ENCODE results near the gene OPHN1. TPM values are rescaled to one million over a fixed set of nuclear protein-coding genes. Genes with fewer than 3 reads are reported as not detected.

The OPHN1 gene
- total and polyA plus RNA-seq, 2 donors (not counting 1 experiment from before 2014, with no cell fraction given): 2.9 to 8.3 TPM

DNA sequence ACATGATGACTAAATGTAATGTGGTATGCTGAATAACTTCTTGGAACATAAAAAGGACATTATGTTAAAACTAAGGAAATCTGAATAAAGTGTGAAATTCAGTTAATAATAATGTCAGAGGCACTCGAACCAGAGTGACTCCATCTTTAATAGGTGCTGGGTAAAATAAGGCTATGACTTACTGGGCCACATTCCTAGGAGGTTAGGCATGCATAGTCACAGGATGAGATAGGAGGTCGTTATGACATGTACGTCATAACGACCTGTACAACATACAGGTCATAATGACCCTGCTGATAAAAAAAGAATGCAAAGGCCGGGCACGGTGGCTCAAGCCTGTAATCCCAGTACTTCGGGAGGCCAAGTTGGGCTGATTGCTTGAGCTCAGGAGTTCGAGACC lies 28.9 kb upstream of the OPHN1 start:
- no peaks in the 10 kb centered on the region for H4K20me1 ChIP-seq (ENCODE audit: control insufficient read depth, extremely low read depth, insufficient read depth, low read length)
- H3K36me3 ChIP-seq (ENCODE audit: control insufficient read depth, insufficient read depth, low read length): no peaks in the 10 kb centered on the region
- no peak overlapping the region for H2AFZ ChIP-seq (ENCODE audit: low read length)
- H3K4me3 ChIP-seq (replicated peaks in 1 of 4; ENCODE audit: control extremely low read depth in 1 of 4, insufficient read depth in 1 of 4, low read depth in 3 of 4, low read length in 4 of 4): no peak overlapping the region
- DNase-seq (ENCODE audit: low read depth in 2 of 2): peak in 1 of 2 donors; percentile 66
- TF ChIP-seq, protein P1, sequence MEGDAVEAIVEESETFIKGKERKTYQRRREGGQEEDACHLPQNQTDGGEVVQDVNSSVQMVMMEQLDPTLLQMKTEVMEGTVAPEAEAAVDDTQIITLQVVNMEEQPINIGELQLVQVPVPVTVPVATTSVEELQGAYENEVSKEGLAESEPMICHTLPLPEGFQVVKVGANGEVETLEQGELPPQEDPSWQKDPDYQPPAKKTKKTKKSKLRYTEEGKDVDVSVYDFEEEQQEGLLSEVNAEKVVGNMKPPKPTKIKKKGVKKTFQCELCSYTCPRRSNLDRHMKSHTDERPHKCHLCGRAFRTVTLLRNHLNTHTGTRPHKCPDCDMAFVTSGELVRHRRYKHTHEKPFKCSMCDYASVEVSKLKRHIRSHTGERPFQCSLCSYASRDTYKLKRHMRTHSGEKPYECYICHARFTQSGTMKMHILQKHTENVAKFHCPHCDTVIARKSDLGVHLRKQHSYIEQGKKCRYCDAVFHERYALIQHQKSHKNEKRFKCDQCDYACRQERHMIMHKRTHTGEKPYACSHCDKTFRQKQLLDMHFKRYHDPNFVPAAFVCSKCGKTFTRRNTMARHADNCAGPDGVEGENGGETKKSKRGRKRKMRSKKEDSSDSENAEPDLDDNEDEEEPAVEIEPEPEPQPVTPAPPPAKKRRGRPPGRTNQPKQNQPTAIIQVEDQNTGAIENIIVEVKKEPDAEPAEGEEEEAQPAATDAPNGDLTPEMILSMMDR (conservative IDR thresholded peaks at IDR 0.05 in 1 of 2, IDR thresholded peaks at IDR 0.05 in 1 of 2; ENCODE audit: low read depth in 1 of 2, low read length in 2 of 2): no peak
- no peak for TF ChIP-seq EZH2 (IDR thresholded peaks at IDR 0.05; ENCODE audit: low read length, missing control alignments)
- H3K79me2 ChIP-seq (ENCODE audit: control insufficient read depth, insufficient read depth, low read length): no peaks in the 10 kb centered on the region
- H3K4me1 ChIP-seq (ENCODE audit: control insufficient read depth, extremely low read depth, insufficient read depth, low read length): peaks cover 2% of the 10 kb centered on the region
- H3K4me2 ChIP-seq (ENCODE audit: extremely low read depth, insufficient read depth, low read length): no peak overlapping the region
- no peak overlapping the region for H3K9ac ChIP-seq (ENCODE audit: insufficient read depth, low read length)
- H3K9me3 ChIP-seq (ENCODE audit: control insufficient read depth, insufficient read depth, low read depth, low read length): no peaks in the 10 kb centered on the region
- no peak overlapping the region for H3K27ac ChIP-seq (ENCODE audit: insufficient read depth, low read length)
- no peaks in the 10 kb centered on the region for H3K27me3 ChIP-seq (ENCODE audit: control insufficient read depth, insufficient read depth, low read length)

DNA sequence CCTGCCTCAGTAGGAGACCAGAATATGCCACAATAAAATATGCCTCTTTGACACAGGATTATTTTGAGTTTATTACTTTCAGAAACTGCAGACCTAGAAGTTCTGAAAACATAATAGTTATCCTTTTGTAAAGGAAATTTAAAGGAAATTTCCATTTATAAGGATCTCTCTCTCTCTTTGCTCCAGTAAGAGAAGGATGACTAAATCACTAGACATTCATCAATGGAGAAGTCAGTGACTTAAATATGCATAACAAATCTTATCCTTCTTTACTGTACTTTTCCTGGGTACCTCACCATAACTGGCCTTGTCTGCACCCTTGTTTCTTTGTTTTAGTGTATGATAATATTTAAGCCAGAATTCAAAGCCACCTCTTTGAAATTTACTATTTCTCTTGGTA lies 28.3 kb upstream of the OPHN1 start:
- peak in 1 of 2 donors; percentile 13 for DNase-seq (ENCODE audit: low read depth in 2 of 2)
- Histone ChIP-seq H3K9ac (ENCODE audit: insufficient read depth, low read length) (no peak overlapping the region), H4K20me1 (ENCODE audit: control insufficient read depth, extremely low read depth, insufficient read depth, low read length) (no peaks in the 10 kb centered on the region), H3K4me1 (ENCODE audit: control insufficient read depth, extremely low read depth, insufficient read depth, low read length) (peaks cover 2% of the 10 kb centered on the region), H3K4me2 (ENCODE audit: extremely low read depth, insufficient read depth, low read length) (no peak overlapping the region), H3K36me3 (ENCODE audit: control insufficient read depth, insufficient read depth, low read length) (no peaks in the 10 kb centered on the region), H3K27ac (ENCODE audit: insufficient read depth, low read length) (no peak overlapping the region), H3K4me3 (replicated peaks in 1 of 4; ENCODE audit: control extremely low read depth in 1 of 4, insufficient read depth in 1 of 4, low read depth in 3 of 4, low read length in 4 of 4) (no peak overlapping the region), H2AFZ (ENCODE audit: low read length) (no peak overlapping the region), H3K9me3 (ENCODE audit: control insufficient read depth, insufficient read depth, low read depth, low read length) (no peaks in the 10 kb centered on the region), H3K27me3 (ENCODE audit: control insufficient read depth, insufficient read depth, low read length) (no peaks in the 10 kb centered on the region), H3K79me2 (ENCODE audit: control insufficient read depth, insufficient read depth, low read length) (no peaks in the 10 kb centered on the region)
- no peak for TF ChIP-seq EZH2 (IDR thresholded peaks at IDR 0.05; ENCODE audit: low read length, missing control alignments)
- TF ChIP-seq, protein P1 (conservative IDR thresholded peaks at IDR 0.05 in 1 of 2, IDR thresholded peaks at IDR 0.05 in 1 of 2; ENCODE audit: low read depth in 1 of 2, low read length in 2 of 2): no peak

DNA sequence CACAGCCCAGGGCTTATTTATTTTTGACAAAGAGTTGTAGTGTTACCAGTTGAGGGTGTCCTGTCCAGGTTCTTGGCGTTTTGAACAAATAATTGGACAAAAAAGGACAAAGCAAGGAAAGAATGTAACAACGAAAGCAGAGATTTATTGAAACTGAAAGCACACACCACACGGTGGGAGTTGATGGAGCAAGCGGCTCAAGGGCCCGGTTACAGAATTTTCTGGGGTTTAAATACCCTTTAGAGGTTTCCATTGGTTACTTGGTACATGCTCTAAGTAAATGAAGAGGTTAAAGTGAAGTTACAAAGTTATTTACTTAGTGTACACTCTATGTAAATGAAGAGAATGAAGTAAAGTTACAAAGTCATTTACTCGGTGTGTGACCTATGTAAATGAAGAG lies 27.8 kb upstream of the OPHN1 start:
- TF ChIP-seq, protein P1 (conservative IDR thresholded peaks at IDR 0.05 in 1 of 2, IDR thresholded peaks at IDR 0.05 in 1 of 2; ENCODE audit: low read depth in 1 of 2, low read length in 2 of 2): no peak
- TF ChIP-seq EZH2 (IDR thresholded peaks at IDR 0.05; ENCODE audit: low read length, missing control alignments): no peak
- H3K27ac ChIP-seq (ENCODE audit: insufficient read depth, low read length): no peak overlapping the region
- H3K9me3 ChIP-seq (ENCODE audit: control insufficient read depth, insufficient read depth, low read depth, low read length): no peaks in the 10 kb centered on the region
- no peak overlapping the region for H3K4me3 ChIP-seq (replicated peaks in 1 of 4; ENCODE audit: control extremely low read depth in 1 of 4, insufficient read depth in 1 of 4, low read depth in 3 of 4, low read length in 4 of 4)
- H3K4me1 ChIP-seq (ENCODE audit: control insufficient read depth, extremely low read depth, insufficient read depth, low read length): peaks cover 2% of the 10 kb centered on the region
- no peaks in the 10 kb centered on the region for H3K79me2 ChIP-seq (ENCODE audit: control insufficient read depth, insufficient read depth, low read length)
- no peak overlapping the region for H2AFZ ChIP-seq (ENCODE audit: low read length)
- H3K4me2 ChIP-seq (ENCODE audit: extremely low read depth, insufficient read depth, low read length): no peak overlapping the region
- DNase-seq (ENCODE audit: low read depth in 2 of 2): no peak
- H3K27me3 ChIP-seq (ENCODE audit: control insufficient read depth, insufficient read depth, low read length): no peaks in the 10 kb centered on the region
- no peaks in the 10 kb centered on the region for H3K36me3 ChIP-seq (ENCODE audit: control insufficient read depth, insufficient read depth, low read length)
- no peaks in the 10 kb centered on the region for H4K20me1 ChIP-seq (ENCODE audit: control insufficient read depth, extremely low read depth, insufficient read depth, low read length)
- H3K9ac ChIP-seq (ENCODE audit: insufficient read depth, low read length): no peak overlapping the region

Data from fibroblast of lung (primary cell).